CD14-positive monocyte (primary cell): ENCODE data around the gene MAP7. TPM values are rescaled to one million over a fixed set of nuclear protein-coding genes. Genes with fewer than 3 reads are reported as not detected.
"Not testable (repeated sequence)": the region's sequence is repeated elsewhere in the genome, so short reads cannot be mapped to it uniquely, and the experiment has no call there.

Experiments used
- DNase-seq, 3 donors: peaks; one replicate each; pipeline ENCODE4 v3.0.0-alpha.2; 2011 to 2022
- H2AFZ ChIP-seq: 2 replicates; pipeline ENCODE4 v1.6.0; 2012; ENCODE audit warnings: mild to moderate bottlenecking, low read depth, low read length, inconsistent platforms; ENCODE audit not compliant: insufficient read depth, poor library complexity, severe bottlenecking
- H3K27ac ChIP-seq, 2 donors: 1 replicate in 1 of 2; 2 replicates in 1 of 2; pipeline ENCODE4 v1.5.1; 2012 to 2013; ENCODE audit warnings: low read length in 2 of 2, control low read depth in 1 of 2, inconsistent platforms in 1 of 2, low read depth in 1 of 2, mild to moderate bottlenecking in 1 of 2
- H3K27me3 ChIP-seq, 2 donors: one replicate each; pipeline versions ENCODE4 v1.6.0 to v1.6.1; 2011 to 2013; ENCODE audit warnings: low read length in 2 of 2; ENCODE audit not compliant: control insufficient read depth in 2 of 2, insufficient read depth in 2 of 2
- H3K36me3 ChIP-seq, 2 donors: replicated peaks in 1 of 2; 1 replicate in 1 of 2; 2 replicates in 1 of 2; pipeline versions ENCODE4 v1.5.1 to v1.6.1; 2012 to 2013; ENCODE audit warnings: low read length in 2 of 2, control low read depth in 1 of 2, inconsistent platforms in 1 of 2, mild to moderate bottlenecking in 1 of 2; ENCODE audit not compliant: insufficient read depth in 2 of 2, control insufficient read depth in 1 of 2
- H3K4me1 ChIP-seq, 2 donors: 1 replicate in 1 of 2; 2 replicates in 1 of 2; pipeline versions ENCODE4 v1.5.1 to v1.6.1; 2012 to 2013; ENCODE audit warnings: low read length in 2 of 2, control low read depth in 1 of 2, inconsistent platforms in 1 of 2, mild to moderate bottlenecking in 1 of 2, moderate library complexity in 1 of 2; ENCODE audit not compliant: insufficient read depth in 2 of 2, control insufficient read depth in 1 of 2
- H3K4me2 ChIP-seq: replicated peaks from 2 replicates; pipeline ENCODE3; 2012; ENCODE audit warnings: low read length, moderate library complexity, mild to moderate bottlenecking; ENCODE audit not compliant: poor library complexity, severe bottlenecking; ENCODE audit errors: extremely low read depth
- H3K4me3 ChIP-seq, 3 experiments: fragments of 200-600 bp in 1 of 3; sonication (generic) in 1 of 3; replicated peaks in 1 of 3; 1 replicate in 2 of 3; 2 replicates in 1 of 3; pipeline ENCODE4 v1.5.1; 2011 to 2013; ENCODE audit warnings: low read length in 3 of 3, mild to moderate bottlenecking in 3 of 3, control low read depth in 2 of 3, low read depth in 2 of 3, inconsistent platforms in 1 of 3, moderate library complexity in 1 of 3
- H3K79me2 ChIP-seq: 2 replicates; pipeline ENCODE4 v1.6.0; 2012; ENCODE audit warnings: mild to moderate bottlenecking, control low read depth, inconsistent platforms, low read length, moderate library complexity; ENCODE audit not compliant: insufficient read depth
- H3K9ac ChIP-seq: 2 replicates; pipeline ENCODE4 v1.6.0; 2017; ENCODE audit warnings: low read length, mild to moderate bottlenecking; ENCODE audit not compliant: insufficient read depth, poor library complexity, severe bottlenecking
- H3K9me3 ChIP-seq, 2 donors: replicated peaks in 1 of 2; 1 replicate in 1 of 2; 2 replicates in 1 of 2; pipeline versions ENCODE4 v1.5.1 to v1.6.1; 2012 to 2013; ENCODE audit warnings: low read length in 2 of 2, control low read depth in 1 of 2; ENCODE audit not compliant: control insufficient read depth in 1 of 2, insufficient read depth in 1 of 2
- H4K20me1 ChIP-seq: 2 replicates; pipeline ENCODE4 v1.6.0; 2012; ENCODE audit warnings: mild to moderate bottlenecking, low read length, control low read depth, moderate library complexity; ENCODE audit not compliant: insufficient read depth
- H3K27ac Mint-ChIP-seq, 7 donors: one replicate each; pipeline ENCODE4 v1.8.0; 2020; ENCODE audit warnings: mild to moderate bottlenecking in 7 of 7, mixed read lengths in 7 of 7, moderate library complexity in 6 of 7, inconsistent platforms in 2 of 7
- H3K27me3 Mint-ChIP-seq, 3 donors: one replicate each; pipeline ENCODE4 v1.8.0; 2021 to 2022; ENCODE audit warnings: low read depth in 3 of 3, mild to moderate bottlenecking in 3 of 3, mixed read lengths in 3 of 3, moderate library complexity in 3 of 3, inconsistent platforms in 1 of 3
- H3K36me3 Mint-ChIP-seq, 2 donors: one replicate each; pipeline ENCODE4 v1.8.0; 2020; ENCODE audit warnings: mixed read lengths in 2 of 2, inconsistent platforms in 1 of 2, mild to moderate bottlenecking in 1 of 2
- H3K4me1 Mint-ChIP-seq: one replicate; pipeline ENCODE4 v1.8.0; 2020; ENCODE audit warnings: mild to moderate bottlenecking, mixed read lengths
- H3K4me3 Mint-ChIP-seq, 2 donors: one replicate each; pipeline ENCODE4 v1.8.0; 2020; ENCODE audit warnings: mild to moderate bottlenecking in 2 of 2, mixed read lengths in 2 of 2, moderate library complexity in 1 of 2
- H3K9me3 Mint-ChIP-seq, 7 donors: one replicate each; pipeline ENCODE4 v1.8.0; 2020 to 2022; ENCODE audit warnings: mixed read lengths in 7 of 7, mild to moderate bottlenecking in 6 of 7, moderate library complexity in 6 of 7, inconsistent platforms in 2 of 7
- CTCF ChIP-seq: fragments of 200-600 bp; IDR thresholded peaks from one replicate; pipeline ENCODE4 v1.8.0; 2022; ENCODE audit warnings: antibody characterized with exemption, mild to moderate bottlenecking
- WGBS: methylation state at CpG from one replicate; pipeline ENCODE4 v1.1.5; 2013; ENCODE audit warnings: missing lambda C conversion rate; ENCODE audit not compliant: insufficient coverage; 5-methylcytosine and 5-hydroxymethylcytosine counted together
- intact Hi-C, 2 donors: fragments of 100-400 bp; cut with micrococcal nuclease; formaldehyde crosslinking; loops; one replicate each; pipeline versions ENCODE4 v1.15.0 to v1.15.1; 2023
- polyA plus RNA-seq, 3 donors: library from polyadenylated mRNA; depleted of rRNA in 1 of 3; unstranded in 2 of 3; stranded (reverse) in 1 of 3; fragments of 300-500 nt in 2 of 3; fragments of >200 nt in 1 of 3; fragmentation: Illumina TruSeq in 2 of 3; gene quantifications; 1 replicate in 2 of 3; 2 replicates in 1 of 3; pipeline ENCODE4 v1.2.3, GENCODE V29; 2012 to 2021

MAP7 gene
- polyA plus RNA-seq, 3 donors = 0.67 to 1.6 (median 1.2) TPM

DNA sequence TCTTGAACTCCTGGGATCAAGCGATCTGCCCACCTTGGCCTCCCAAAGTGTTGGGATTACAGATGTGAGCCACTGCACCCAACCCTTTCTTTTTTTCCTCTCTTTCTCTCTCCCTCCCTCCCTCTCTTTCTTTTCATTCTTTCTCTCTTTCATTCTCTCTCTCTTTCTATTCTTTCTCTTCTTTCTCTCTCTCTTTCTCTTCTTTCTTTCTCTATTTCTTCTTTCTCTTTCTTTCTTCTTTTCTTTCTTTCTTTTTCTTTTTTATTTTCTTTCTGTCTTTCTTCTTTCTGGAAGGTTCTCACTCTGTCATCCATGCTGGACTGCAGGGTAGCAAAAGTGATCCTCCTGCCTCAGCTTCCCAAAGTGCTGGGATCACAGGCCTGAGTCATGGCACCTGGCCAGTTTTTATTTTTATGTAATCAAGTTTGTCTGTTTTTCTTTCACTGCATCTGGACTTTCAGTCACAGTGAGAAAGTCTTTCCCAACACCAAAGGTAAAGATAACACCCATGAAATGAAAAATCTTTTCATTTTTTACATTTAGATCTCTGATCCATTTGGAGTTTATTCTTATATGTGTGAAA lies 240.4 kb downstream of the MAP7 start:
- no peak overlapping the region for H3K4me3 Mint-ChIP-seq
- WGBS = 100% methylated on average over 1 of the region's 1 CpG

DNA sequence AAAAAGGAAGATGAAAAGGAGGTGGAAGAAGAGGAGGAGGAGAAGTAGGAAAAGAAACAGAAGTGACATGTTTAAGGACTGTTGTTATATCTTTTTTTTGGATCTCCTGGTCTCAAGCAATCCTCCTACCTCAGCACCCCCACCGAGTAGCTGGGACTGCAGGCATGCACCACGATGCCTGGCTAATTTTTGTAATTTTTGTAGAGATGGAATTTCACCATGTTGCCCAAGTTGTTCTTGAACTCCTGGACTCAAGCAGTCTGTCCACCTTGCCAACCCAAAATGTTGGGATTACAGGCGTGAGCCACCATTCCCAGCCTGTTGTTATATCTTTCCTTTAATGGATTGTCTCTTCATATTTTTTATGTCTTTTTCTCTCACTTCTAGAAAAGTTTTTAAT lies 241.1 kb downstream of the MAP7 start:
- intact Hi-C loops = no loop called here
- H3K79me2 ChIP-seq = no peaks in the 10 kb centered on the region
- H3K4me2 ChIP-seq = no peak overlapping the region
- H3K27me3 ChIP-seq = no peaks in the 10 kb centered on the region
- DNase-seq = no peak
- no peak overlapping the region for H2AFZ ChIP-seq
- peaks cover 2% of the 10 kb centered on the region for H3K4me1 Mint-ChIP-seq
- H3K9ac ChIP-seq = no peak overlapping the region
- no peak overlapping the region for H3K4me3 ChIP-seq
- no CpG with 5 or more reads among the region's 3 CpGs for WGBS
- H3K4me1 ChIP-seq = no peaks in the 10 kb centered on the region
- no peak overlapping the region for H3K27ac Mint-ChIP-seq
- H3K36me3 ChIP-seq = no peaks in the 10 kb centered on the region
- H3K27ac ChIP-seq = no peak overlapping the region
- peaks cover 0 to 1% (median 0%) of the 10 kb centered on the region in 3 donors for H3K27me3 Mint-ChIP-seq
- H3K4me3 Mint-ChIP-seq = no peak overlapping the region
- H3K9me3 Mint-ChIP-seq = no peaks in the 10 kb centered on the region
- no peak for TF ChIP-seq CTCF
- no peaks in the 10 kb centered on the region for H4K20me1 ChIP-seq
- H3K9me3 ChIP-seq = no peaks in the 10 kb centered on the region
- no peaks in the 10 kb centered on the region for H3K36me3 Mint-ChIP-seq

More for the DNA sequence above, 240.4 kb downstream of the MAP7 start:
- intact Hi-C loops = no loop called here
- Histone ChIP-seq H3K79me2 (no peaks in the 10 kb centered on the region), H3K4me1 (no peaks in the 10 kb centered on the region), H3K9ac (no peak overlapping the region), H4K20me1 (no peaks in the 10 kb centered on the region), H3K36me3 (no peaks in the 10 kb centered on the region), H2AFZ (no peak overlapping the region), H3K4me2 (no peak overlapping the region), H3K27ac (no peak overlapping the region), H3K27me3 (no peaks in the 10 kb centered on the region), H3K4me3 (no peak overlapping the region), H3K9me3 (no peaks in the 10 kb centered on the region)
- Mint-ChIP-seq H3K27me3 (peaks cover 0 to 1% (median 0%) of the 10 kb centered on the region in 3 donors), H3K4me1 (peaks cover 2% of the 10 kb centered on the region), H3K36me3 (no peaks in the 10 kb centered on the region), H3K9me3 (no peaks in the 10 kb centered on the region), H3K27ac (no peak overlapping the region)
- DNase-seq = no peak
- no peak for TF ChIP-seq CTCF

DNA sequence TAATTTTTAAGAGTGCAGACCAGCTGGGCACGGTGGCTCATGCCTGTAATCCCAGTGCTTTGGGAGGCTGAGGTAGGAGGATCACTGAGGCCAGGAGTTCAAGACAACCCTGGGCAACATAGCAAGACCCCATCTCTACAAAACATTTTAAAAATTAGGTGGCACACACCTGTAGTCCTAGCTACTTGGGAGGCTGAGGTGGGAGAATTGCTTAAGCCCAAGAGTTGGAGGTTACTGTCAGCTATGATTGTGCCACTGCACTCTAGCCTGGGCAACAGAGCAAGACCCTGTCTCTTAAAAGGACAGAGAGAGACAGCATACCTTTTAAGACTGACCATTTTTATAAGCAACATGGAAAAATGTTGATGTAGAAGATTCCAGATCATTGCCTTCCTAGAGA lies 241.8 kb downstream of the MAP7 start:
- H3K79me2 ChIP-seq, H3K4me1 Mint-ChIP-seq, H3K27me3 Mint-ChIP-seq, H3K27ac Mint-ChIP-seq, H3K27ac ChIP-seq, H2AFZ ChIP-seq, H3K4me2 ChIP-seq, H3K27me3 ChIP-seq, H3K36me3 ChIP-seq, H4K20me1 ChIP-seq, H3K36me3 Mint-ChIP-seq, DNase-seq, H3K9me3 Mint-ChIP-seq, H3K9me3 ChIP-seq, H3K4me3 Mint-ChIP-seq, H3K4me3 ChIP-seq, intact Hi-C loops, H3K4me1 ChIP-seq, H3K9ac ChIP-seq: not testable (repeated sequence)
- no CpG with 5 or more reads among the region's 1 CpG for WGBS
